ENCODE results near the gene ZBTB7A. TPM values are rescaled to one million over a fixed set of nuclear protein-coding genes. Genes with fewer than 3 reads are reported as not detected.

ZBTB7A gene
- total and polyA plus RNA-seq, 10 of the 15 experiments (the other 5 are each of a cell fraction or from before 2014, with no cell fraction given) = 0.26 to 42.4 (median 4.5) TPM

DNA sequence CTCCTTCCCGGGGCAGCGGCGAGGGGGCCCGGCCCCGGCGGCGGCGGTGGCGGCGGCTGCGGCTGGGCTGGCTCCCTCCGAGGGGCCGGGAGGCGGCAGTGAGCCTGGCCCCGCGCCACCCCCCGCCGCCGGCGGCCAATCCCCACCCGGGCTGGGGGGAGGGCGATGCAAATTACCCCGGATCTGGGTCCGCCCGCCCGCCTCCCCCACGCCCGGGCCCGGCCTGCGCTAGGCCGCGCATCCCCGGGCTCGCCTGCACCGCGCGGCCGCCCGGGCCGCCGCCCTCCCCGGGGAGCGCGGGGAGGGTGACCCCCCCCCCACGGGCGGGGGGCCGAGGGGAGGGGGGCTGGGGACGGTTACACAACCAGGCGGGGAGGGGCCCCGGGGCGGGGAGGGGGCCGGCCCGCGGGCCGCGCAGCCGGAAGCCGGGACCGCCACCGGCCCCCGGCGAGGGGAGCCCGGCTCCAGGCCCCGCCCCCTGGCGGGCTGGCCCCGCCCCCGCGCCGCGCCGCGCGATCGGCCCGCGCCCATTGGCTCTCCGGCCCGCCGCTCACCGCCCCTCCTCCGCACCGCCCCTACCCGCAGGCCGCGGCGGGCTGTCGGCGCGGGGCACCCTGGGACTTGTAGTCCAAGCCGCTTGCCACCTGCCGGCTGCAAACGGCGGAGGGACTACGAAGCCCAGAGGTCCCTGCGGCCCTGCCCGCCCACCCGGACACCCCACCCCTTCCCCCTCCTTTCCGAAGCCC lies 1.1 kb downstream of the ZBTB7A start (continued):
- TF ChIP-seq SMC3 (IDR thresholded peaks at IDR 0.05; ENCODE audit: borderline replicate concordance, low read length) (no peak), POLR2A (IDR thresholded peaks at IDR 0.05; ENCODE audit: low read depth, low read length) (peak; percentile 46), RCOR1 (conservative IDR thresholded peaks at IDR 0.05; ENCODE audit: low read depth, low read length) (no peak), MTA2 (IDR thresholded peaks at IDR 0.05; ENCODE audit: low read depth) (no peak)

- FAIRE-seq (no peak), DNase-seq (ENCODE audit: low read depth, low spot score) (no peak), ATAC-seq (no peak)
- Histone ChIP-seq H3K27ac (ENCODE audit: control insufficient read depth, insufficient read depth) (peak overlapping the region; percentile 90), H3K4me1 (ENCODE audit: control insufficient read depth, insufficient read depth, low read length) (peaks cover 31% of the 10 kb centered on the region), H3K36me3 (ENCODE audit: control insufficient read depth in 2 of 2, insufficient read depth in 2 of 2, low read length in 1 of 2) (peaks cover 4 to 7% of the 10 kb centered on the region in 2 experiments; a peak in 3 of 4 replicates), H3K4me2 (ENCODE audit: control insufficient read depth, insufficient read depth) (peak overlapping the region; percentile 98), H3K9me3 (replicated peaks; ENCODE audit: control insufficient read depth, insufficient read depth, low read length) (no peaks in the 10 kb centered on the region), H3K27me3 (replicated peaks in 1 of 2; ENCODE audit: control insufficient read depth in 2 of 2, insufficient read depth in 2 of 2, low read length in 1 of 2) (no peaks in the 10 kb centered on the region; a peak in 1 of 4 replicates), H3K4me3 (peak overlapping the region; percentile 84), H3K9ac (ENCODE audit: control insufficient read depth, insufficient read depth, low read length) (peak overlapping the region; percentile 93), H4K20me1 (ENCODE audit: control insufficient read depth, insufficient read depth) (peaks cover 14% of the 10 kb centered on the region), H2AFZ (ENCODE audit: control insufficient read depth, low read depth, low read length) (no peak overlapping the region), H3K79me2 (ENCODE audit: control insufficient read depth, insufficient read depth, low read length) (peaks cover 55% of the 10 kb centered on the region)
- in situ Hi-C loops (cut with MboI) = loop anchor here (5.0 kb wide), 1 partner anchor 72 kb away; no protein-coding TSS in a partner anchor
- WGBS (ENCODE audit: insufficient coverage, insufficient replicate concordance, low lambda C conversion rate, missing lambda C conversion rate) = 0% methylated on average over 36 of the region's 57 CpGs
- POLR2A ChIA-PET = interaction anchor here (0.6 to 1.3 kb wide), 2 partner anchors 22 to 98 kb away, joined by 3 to 4 read pairs; no protein-coding TSS in a partner anchor
- RAD21 ChIA-PET (ENCODE audit: unreplicated experiment) = no interaction called here
- SMC1A ChIA-PET (ENCODE audit: uncharacterized antibody, unreplicated experiment) = interaction anchor here (2.7 kb wide), 1 partner anchor 45 kb away, joined by 9 read pairs; no protein-coding TSS in a partner anchor
- CTCF ChIA-PET = interaction anchor here (0.7 to 1.4 kb wide), 4 partner anchors 44 to 279 kb away, joined by 3 to 4 read pairs (median 4); partner anchors contain the start of gene MPND
- BruUV-seq (replicated peaks) = no TSS peak
- intact Hi-C loops (cut with micrococcal nuclease; ENCODE audit: unreplicated experiment) = loop anchor here (5.0 to 10.0 kb wide), 2 partner anchors 77 to 120 kb away; partner anchors contain the start of genes ANKRD24, EEF2 and SIRT6
- TF ChIP-seq SUZ12 (IDR thresholded peaks at IDR 0.05; ENCODE audit: unreplicated experiment) (no peak), E2F8 (IDR thresholded peaks at IDR 0.05; ENCODE audit: low read depth, partially characterized antibody) (no peak), TCF12 (IDR thresholded peaks at IDR 0.05; ENCODE audit: low read depth, low read length) (no peak), SIN3A (IDR thresholded peaks at IDR 0.05; ENCODE audit: low read depth, low read length) (peak; percentile 40; the same call in 1 of the 2 replicates), CTCF (IDR thresholded peaks at IDR 0.05 in 2 of 3, conservative IDR thresholded peaks at IDR 0.05 in 1 of 3; ENCODE audit: control insufficient read depth in 2 of 3, extremely low read depth in 1 of 3, insufficient read depth in 1 of 3, low read depth in 3 of 3, low read length in 3 of 3) (no peak), MXI1 (IDR thresholded peaks at IDR 0.05; ENCODE audit: low read depth, low read length) (peak; percentile 74), MYB (IDR thresholded peaks at IDR 0.05; ENCODE audit: borderline replicate concordance, low read depth, low read length) (no peak), DPF2 (IDR thresholded peaks at IDR 0.05) (peak; percentile 41; the same call in 1 of the 2 replicates), GATAD2B (conservative IDR thresholded peaks at IDR 0.05; ENCODE audit: low read depth) (peak; percentile 71; the same call in 1 of the 2 replicates), LARP7 (IDR thresholded peaks at IDR 0.05) (peak; percentile 58; the same call in 1 of the 2 replicates)
Measured at GRCh38 chr19:4064496-4065260, 2.0 kb downstream of the ZBTB7A start.

Measured in GM12878 (cell line).